GM21360 (cell line): ENCODE results near the gene MLNR.

ENCODE experiments used
- ATAC-seq: cut with Tn5 transposase; IDR thresholded peaks from one replicate; pipeline ENCODE4 v1.9.1; 2021; ENCODE audit warnings: mild to moderate bottlenecking, moderate library complexity; ENCODE audit not compliant: unreplicated experiment

Gene MLNR

DNA sequence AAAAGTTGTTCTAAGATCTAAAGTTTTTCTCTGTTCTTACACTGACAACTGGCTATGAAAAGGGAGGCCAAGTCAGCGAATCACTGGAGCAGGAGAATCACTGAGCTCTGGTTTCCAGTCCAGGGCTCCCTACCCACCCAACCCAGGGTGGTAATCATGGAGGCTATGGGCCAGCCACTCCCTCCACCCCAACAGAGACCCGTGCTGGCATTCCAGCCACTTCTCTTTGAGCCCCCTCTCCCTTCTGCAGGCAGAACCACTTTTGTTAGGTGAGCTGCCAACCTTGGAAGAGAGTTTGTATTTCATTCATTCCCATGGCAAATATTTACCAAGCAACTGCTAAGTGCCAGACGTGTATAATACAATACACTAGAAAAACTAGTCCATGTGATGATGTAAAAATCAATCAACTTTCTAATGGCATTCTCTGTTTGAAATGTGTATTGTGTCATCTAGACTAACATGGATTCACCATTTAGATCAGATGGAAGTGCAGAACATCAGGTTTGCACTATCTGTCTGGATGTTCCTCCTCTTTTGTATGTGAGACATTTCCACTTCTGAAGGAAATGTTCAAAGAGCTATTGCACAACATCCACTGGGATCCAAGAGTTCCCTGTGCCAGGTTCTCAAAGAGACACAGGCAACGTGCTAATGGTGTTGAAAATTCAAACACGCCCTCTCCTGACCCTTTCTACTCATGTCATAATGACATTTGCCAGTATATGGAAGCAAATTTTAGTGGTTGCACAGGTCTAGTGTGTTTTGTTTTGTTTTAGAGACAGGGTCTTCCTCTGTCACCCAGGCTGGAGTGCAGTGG lies 5.3 kb downstream of the MLNR start:
- no peak for ATAC-seq

DNA sequence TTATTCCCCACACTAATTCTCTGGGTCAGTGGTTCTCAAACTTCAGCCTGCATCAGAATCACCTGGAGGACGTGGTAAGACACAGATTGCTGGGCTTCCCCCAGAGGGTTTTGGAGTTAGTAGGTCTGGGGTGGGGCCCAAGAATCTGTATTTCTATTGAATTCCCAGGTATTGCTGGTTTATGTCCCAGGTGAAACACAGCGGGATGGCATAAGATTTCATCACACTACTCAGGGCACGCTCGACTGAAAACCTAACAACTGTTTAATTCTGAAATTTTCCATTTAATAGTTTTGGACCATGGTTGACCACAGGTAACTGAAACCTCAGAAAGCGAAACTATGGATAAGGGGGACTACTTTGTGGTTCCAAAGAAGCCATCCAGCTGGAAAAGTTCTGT lies 6.5 kb downstream of the MLNR start:
- ATAC-seq, result no peak

DNA sequence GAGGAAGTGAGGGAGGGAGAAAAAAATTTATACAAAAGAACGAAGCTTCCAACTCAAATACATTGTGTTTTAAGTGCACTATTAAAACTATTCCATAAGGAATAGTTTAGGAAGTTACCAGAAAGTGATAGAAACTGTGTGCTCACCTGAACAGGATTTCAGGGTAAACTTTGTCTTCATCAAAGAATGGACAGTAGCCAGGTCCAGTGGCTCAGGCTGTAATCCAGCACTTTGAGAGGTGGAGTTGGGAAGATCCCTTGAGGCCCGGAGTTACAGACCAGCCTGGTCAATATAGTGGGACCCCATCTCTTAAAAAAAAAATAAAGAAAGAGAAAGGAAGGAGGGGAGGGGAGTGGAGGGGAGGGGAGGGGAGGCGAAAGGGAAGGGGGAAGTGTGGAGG lies 14.6 kb downstream of the MLNR start:
- no peak for ATAC-seq

DNA sequence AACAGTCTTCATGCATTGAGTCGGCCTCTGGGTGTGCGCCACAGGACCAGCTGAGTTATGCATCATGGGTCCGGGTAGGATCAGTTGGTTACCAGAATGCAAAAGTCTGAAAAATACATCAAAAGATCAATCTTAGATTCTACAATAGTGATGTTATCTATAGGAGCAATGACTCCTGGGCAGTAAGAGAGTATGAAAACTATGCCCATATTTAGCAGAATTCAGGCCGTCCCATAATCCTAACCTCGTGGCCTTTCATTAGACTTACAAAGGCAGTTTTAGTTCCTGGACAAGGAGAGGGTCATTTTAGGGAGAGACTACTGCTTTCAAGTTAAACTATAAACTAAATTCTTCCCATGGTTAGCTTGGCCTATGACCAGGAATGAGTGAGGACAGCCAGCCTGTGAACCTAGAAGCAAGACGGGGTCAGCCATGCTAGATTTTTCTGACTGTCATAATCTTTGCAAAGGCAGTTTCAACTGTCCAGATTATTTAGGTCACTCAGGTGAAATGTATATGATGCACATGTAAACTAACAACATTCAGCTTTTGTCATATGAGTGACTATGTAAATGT lies 15.8 kb downstream of the MLNR start:
- no peak for ATAC-seq

DNA sequence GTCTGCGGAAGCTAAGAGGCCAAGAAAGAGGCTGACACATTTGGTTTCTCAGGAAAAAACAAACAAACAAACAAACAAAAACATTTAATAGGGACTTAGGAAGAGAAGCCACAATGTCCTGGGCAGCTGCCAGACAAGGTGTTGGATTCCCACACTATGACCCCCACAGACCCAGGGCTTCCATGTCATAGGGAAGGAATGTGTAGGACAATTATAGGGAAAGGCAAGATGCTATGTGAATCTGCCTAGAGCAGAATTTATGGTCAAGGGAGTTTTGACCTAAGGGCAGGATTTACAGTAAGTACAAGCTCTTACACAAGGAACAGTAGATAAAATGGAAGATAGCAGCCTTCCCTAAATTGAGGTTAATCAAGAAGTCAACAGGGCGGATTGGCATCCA lies 18.5 kb downstream of the MLNR start:
- no peak for ATAC-seq

DNA sequence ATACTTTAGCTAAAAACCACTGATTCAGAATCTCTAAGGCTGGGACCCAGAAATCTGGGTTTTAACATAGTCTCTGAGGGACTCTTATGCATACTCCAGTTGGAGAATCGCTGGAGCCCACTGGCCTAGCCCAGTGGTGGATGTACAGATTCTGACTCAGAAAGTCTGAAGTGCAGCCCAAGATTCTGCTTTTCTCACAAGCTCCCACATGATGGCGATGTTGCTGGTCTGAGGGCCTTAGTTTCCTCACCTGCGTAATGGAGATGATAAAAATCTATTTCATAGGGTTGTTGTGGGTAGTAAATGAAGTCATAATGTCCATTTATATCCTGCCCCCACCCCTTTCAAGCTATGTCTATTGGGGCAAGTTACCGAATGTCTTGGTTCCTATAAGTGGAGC lies 19.9 kb downstream of the MLNR start:
- peak; percentile 55 for ATAC-seq

DNA sequence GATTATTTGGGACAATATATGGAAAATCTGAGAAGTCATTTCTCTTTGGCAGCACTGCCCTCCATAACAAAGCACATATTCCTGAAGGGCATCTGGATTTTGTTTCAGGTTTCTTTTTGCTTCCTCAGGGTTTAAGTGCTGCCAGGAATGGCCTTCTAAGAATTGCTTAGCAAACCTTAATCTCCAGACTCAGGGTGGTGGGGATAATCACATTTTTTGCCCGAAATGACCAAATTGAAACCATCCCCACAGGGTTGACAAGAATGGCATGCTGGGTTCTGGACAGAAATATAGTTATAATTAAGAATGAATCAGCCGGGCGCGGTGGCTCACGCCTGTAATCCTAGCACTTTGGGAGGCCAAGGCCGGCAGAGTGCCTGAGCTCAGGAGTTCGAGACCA lies 21.2 kb downstream of the MLNR start:
- ATAC-seq, result no peak

DNA sequence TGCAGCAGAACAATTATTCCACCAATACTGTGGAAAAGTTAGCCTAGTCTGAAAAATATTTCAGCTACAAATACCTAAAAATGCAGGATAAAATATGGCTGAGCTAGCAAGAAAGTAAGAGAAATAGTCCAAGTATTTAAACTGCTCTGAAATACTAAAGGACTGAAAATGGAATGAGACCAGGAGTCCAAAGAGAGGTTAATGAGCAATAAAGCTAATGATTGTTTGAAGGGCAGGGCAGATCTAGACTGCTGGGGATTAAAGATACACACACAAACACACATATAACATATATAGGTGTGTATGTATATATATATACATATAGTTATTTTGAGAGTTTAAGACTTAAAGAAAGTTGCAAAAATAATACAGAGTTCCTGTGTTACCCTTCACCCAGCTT lies 25.0 kb downstream of the MLNR start:
- ATAC-seq, result no peak

DNA sequence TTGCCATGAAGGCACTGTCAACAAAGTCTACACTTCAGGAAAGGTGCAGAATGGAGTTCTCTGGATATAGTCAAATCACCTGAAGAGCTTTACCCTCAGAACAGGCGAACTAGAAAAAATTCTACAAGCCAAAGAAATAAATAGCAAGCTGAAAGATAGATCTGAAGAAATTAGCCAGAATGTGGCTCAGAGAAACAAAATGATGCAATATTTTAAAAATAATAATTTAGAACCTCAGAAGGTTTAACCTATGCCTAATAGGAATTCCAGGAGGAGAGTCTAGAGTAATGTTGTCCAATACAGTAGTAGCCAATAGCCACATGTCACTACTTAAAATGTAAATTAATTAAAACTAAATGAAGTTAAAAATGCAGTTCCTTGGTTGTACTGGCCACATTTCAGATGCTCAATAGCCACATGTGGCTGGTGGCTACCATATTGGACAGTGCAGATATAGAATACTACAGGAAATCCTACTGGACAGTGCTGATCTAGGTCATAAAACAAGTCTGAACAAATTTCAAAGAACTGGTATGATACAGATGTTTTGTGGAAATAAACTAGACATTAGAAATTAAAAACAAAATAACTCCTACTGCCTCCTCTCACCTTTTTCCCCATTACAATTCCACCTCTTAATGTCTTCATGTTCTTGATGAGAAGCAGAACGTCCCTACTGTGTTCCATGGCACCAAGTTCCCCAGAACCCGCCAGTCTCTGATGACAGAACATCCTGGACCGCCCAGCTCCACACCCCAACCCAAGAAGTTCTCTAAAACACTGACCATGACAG lies 26.9 kb downstream of the MLNR start:
- peak; percentile 40 for ATAC-seq

DNA sequence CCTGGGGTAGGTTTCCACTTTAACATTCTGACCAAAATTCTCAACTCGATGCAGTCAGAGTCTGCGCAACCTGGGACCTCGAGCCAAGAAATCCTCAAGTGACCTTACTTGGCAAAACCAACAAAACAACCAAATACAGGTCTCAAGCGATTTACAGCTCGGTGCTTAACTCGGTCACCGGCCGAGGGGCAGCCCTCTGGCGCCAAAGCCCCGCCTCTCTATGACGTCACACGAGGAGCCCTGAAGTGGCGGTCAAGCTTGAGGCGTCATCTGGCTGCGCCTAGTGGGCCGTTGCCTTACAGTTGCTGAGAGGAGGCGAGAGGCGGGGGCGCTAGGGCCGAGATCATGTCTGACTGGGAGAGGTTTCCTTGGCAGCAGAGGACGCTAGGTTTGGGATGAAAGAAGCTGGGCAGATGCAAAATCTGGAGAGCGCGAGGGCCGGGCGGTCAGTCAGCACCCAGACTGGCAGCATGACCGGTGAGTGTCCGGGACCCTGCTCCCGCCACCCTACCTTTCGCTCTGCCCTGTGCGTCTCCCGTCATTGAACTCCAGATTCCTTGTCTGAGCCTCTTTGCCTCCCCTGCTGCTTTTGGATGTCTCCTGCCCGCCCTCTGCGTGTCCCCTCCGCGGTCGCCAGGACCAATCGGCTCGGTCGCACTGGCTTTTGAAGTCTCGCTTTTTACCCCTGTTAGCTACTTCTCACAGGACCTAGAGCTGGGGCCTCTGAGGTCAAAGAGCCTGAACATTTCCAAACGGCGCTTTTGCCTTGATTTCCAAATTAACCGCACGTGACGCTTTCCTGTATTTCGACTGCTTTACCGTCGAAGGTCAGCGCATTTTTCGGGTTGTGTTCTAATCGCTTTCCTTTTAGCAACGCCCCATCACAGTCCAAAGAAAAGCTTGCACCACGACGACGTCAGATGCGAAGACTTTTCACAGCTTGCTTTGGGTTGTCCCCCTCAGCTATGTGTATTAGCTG lies 27.8 kb downstream of the MLNR start, which contains the start of gene CDADC1:
Gene CDADC1 (plus strand): TSS at position 283 of the 979 bp plus-strand sequence. CDS start 113 bp downstream, at position 396.
- ATAC-seq, result peak; percentile 88

DNA sequence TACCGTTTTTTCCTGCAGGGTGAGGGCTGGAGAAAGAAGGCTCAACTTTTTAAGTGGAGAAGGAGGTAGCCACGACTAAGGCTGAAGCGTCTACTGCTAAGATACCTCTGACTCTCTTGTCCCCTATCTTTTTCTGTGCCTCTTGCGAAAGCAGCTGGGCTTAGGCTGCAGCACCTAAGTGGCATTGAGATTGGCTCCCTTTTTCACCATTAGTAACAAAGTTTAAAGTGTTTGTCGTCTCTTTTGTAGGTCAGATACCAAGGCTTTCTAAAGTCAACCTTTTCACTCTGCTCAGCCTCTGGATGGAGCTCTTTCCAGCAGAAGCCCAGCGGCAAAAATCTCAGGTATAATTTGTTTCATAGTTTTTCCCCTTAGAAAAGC lies 28.5 kb downstream of the MLNR start:
- no peak for ATAC-seq

DNA sequence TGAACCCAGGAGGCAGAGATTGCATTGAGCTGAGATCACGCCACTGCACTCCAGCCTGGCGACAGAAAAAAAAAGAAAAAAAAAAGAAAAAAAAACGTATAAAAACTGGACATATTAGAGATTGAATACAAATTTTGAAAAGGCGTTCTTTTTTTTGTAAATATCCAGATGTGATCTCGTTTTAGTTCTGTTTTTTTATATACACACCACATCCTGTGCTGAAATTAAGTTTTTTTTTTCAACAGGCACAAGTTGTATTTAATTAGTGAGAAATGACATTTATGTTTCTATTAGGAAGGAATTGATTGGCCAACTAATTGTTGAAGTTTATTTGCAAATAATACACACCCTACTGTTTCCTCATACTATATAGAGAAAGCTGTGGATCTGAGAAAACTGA lies 31.2 kb downstream of the MLNR start:
- no peak for ATAC-seq

DNA sequence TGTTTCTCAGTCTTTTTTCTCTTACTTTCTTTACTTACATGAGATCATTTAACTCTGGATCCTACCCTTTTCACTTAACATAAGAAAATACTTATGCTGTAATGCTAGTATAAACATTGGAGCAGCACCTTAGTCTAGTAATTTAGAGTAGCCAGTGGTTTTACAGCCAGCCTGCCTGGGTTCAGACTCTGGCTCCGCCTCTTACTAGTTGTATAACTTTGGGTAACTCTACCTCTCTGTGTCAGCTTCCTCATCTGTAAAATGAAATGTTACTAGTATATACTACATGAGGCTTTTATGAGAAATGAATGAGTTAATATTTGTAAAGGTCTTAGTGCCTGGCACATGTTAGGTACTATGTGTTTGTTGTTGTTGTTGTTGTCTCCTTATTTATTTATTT lies 33.2 kb downstream of the MLNR start:
- ATAC-seq, result no peak

DNA sequence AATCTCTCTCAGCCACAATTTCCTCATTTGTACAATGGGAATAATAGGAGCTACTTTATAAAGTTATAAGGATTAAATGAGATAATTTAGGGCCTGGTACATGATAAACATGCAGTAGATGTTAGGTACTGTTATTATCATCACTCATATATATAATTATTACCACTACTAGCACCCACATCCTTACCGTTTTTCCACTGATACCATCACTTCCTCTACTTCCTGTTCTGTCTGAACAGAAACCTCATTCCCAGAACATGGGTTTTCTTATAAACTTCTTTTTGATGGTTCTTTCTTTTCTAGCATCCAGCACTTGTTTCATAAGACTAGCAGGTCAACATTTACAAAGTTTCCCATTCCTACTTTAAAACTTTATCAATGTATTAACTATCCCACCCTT lies 33.9 kb downstream of the MLNR start:
- no peak for ATAC-seq

DNA sequence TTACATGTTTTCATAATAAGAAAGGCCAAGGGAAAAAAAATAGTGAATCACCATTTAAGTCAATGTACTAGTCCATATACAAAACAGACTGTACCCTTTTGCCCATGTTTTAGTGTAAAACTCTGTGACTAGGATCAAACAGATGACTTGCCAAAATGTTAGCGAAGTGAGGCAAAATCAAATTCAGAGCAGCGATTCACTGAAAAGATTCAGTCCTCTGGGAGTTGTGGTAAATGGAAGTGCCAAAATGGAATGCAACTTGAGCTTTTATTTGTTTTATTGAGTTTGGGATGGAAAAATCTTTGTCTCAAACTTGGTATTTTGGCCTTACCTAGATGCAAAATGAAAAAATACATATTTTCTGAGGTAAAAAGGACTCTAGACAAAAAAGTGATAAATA lies 36.7 kb downstream of the MLNR start:
- no peak for ATAC-seq

DNA sequence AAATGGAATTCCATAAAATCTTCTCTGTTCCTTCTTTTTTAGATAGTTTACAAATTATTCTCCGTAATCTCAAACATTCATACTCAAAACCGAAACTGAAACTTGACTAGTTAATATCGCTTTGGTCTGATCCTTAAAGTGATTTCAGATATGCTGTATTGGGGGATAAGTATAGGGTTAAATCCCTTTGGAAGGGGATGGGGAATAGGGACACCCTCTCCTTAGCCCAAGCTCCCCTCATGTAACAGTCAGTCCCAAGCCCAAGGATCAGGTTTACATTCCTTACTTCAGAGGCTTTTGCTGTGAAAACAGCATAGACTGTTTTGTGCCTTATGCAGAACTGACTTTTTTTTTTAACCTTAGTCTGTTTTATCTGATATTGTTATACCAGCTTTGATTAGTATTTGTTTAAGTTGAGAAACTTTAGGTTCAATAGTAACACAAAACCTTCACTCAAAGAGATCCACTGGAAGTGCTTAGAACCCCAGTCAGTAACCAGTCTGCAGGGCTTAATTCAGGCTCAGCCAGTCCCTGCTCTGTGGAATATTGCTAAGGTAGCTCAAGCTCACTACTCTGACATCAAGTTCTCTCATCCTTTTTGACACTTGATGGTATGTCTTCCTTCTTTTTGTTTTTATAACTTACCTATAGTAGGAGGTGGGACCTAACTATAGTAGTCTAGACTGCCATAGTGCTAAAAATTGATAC lies 38.1 kb downstream of the MLNR start:
- no peak for ATAC-seq

DNA sequence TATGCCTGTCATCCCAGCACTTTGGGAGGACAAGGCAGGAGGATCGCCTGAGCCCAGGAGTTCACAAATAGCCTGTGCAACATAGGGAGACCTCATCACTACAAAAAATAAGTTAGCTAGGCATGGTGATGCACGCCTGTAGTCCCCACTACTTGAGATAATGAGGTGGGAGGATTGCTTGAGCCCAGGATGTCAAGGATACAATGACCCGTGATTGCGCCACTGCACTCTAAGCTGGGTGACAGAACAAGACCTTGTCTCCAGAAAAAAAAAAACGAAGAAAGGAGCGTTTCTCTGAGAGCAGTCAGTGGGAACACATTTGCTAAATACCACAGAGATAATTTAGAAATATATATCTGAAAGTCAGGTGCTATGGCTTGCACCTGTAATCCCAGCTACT lies 39.4 kb downstream of the MLNR start:
- no peak for ATAC-seq

DNA sequence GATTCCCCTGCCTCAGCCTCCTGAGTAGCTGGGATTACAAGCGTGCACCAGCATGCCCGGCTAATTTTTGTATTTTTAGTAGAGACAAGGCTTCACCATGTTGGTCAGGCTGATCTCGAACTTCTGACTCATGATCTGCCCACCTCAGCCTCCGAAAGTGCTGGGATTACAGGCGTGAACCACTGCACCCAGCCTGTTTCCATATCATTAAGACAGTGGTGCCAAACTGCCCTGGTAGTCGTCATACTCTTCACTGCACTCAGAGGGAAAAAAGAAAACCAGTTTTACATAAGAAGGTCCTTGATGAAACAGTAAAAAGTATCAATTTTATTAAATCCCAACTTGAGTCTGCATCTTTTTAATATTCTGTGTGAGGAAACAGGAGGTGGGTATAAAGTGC lies 42.5 kb downstream of the MLNR start:
- no peak for ATAC-seq

DNA sequence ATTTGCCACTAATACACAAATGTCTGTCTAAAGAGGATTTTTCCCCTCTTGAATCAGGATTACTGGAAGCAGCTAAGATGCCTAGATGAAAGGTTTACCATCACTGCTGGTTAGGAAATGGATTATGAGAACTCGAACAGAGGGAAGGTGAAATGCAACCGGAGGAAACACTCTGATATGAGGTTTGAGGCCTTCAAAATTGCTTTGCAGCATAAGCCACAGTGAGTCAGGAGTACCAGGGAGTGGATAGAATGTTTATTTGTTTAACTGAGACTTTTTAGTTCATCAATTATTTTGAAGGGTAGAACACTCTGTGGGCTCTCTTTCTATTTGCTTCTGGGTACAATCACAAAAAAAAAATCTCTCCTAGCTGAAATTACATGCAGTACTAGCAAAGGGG lies 45.7 kb downstream of the MLNR start:
- ATAC-seq, result no peak

DNA sequence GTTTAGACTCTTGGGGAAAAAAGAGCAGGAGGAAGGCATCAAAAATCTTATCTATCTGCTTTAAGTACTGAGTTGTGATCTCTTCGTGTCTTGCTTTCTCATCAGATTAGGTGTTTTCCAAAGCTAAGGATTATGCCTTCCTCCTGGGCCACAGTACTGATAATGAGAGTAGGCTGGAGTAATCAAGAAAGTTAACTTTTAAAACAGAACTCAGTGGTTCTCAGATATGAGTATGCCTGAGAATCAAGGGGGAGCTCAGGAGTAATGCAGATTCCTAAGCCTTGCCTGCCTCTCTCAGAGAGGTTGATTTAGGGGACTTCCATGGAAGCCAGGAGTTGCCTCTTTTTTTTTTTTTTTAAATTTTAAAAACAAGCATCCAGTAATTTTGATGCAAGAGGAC lies 51.1 kb downstream of the MLNR start:
- ATAC-seq, result no peak
